GM18858 (cell line): Measurements from ENCODE around the gene ASNS.

Experiments used
- ATAC-seq: cut with Tn5 transposase; IDR thresholded peaks from one replicate; pipeline ENCODE4 v1.9.1; 2021; ENCODE audit not compliant: unreplicated experiment

The ASNS gene

GRCh38 chr7:97842772-97843345, 29.3 kb downstream of the ASNS start:
- ATAC-seq = no peak

GRCh38 chr7:97842006-97842405, 30.2 kb downstream of the ASNS start:
- ATAC-seq = no peak

GRCh38 chr7:97835296-97836138, 36.7 kb downstream of the ASNS start:
- peak; percentile 79 for ATAC-seq

- ATAC-seq = no peak
These were observed 53.0 kb downstream of the ASNS start for GRCh38 chr7:97819161-97819560.

- no peak for ATAC-seq
These were observed 54.0 kb downstream of the ASNS start for GRCh38 chr7:97818066-97818663.
